ENCODE results near the gene SLC11A1.

The SLC11A1 gene

DNA sequence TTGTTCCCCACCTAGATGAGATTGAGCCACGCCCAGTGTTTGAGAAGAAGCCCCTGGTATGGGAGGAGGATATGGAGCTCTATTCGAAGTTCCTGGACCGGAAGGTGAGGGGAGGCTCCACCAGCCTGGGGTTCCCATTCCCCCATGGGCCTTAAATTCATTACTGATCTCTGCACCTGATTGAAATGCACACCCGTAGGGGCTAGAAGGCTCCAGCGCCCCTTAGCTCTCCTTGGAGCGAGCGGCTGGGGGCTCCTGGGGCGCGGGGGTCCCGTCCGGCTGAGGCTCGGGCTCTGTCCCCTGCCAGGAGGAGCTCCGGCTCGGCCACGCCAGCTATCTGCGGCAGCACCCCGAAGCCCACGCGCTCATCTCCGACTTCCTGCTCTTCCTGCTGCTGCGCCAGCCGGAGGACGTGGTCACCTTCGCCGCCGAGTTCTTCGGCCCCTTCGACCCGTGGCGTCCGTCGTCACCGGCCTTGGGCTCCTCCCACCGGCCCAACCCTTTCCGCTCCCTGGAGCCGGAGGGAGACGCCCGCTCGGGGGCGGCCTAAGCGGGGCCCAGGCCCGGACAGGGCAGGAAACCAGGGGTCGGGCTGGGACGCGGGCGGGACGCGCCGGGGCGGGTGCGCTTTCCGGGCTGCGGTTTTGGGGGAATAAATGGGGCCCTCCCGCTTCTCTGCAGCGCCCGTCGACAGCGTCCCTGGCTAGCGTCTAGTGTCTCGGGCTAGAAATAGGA lies 14.5 kb upstream of the SLC11A1 start:
- DNase-seq, result peak; percentile 88

DNA sequence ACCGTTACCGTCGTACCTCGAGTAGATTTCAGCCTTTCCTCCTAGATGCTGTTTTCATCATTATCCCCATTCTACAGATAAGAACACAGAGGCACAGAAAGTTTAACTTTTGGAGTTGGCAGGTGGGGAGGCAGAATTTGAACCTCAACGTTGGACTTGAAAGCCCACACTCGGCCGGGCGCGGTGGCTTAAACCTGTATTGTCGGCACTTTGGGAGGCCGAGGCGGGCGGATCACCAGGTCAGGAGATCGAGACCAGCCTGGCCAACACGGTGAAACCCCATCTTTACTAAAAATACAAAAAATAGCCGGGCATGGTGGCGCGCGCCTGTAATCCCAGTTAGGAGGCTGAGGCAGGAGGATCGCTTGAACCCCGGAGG lies 13.9 kb upstream of the SLC11A1 start:
- no peak for DNase-seq

GRCh38 chr2:218368621-218369153 lies 13.4 kb upstream of the SLC11A1 start:
- peak; percentile 49 for DNase-seq

- DNase-seq, result no peak
These were observed 12.7 kb upstream of the SLC11A1 start for GRCh38 chr2:218369330-218369729.

DNA sequence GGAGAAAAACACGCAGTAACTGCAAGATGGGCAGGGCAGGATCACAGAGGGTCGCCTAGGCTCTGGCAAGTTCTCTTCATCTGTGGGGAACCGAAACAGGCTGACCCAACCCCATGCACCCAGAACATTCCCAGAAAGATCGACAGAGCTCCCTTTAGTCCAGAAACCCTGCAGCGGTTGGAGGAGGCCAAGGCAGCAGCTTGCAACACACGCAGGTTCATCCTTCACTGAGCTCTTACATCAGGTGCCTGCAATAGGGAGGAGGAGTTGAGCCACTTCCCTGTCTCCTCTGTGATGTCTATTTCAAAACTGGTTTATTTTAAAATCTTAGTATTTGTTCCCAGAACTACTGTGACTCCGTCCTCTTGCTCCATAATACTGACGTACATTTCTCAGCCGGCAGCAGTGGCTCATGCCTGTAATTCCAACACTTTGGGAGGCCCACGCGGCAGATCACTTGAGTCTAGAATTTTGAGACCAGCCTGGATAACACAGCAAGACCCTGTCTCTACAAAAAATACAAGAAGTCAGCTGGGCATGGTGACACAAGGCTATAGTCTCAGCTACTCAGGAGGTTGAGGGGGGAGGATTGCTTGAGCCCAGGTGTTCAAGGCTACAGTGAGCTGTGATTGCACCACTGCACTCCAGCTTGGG lies 11.5 kb upstream of the SLC11A1 start:
- no peak for DNase-seq

DNA sequence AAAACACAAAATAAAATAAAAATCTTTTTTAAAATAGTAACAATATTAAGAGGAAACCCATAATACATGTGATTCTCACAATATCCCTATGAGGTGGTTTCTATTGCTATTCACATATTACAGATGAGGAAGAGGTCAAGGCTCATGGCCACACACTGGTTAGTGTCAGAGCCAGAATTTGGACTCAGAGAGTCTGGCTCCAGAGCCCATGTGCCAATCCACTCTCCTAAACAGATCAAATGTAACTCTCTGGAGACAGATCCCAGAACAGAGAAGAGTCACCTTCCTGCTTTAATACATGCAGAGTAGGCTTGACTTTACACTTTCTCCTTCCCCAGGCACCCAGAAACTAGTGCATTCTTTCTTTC lies 10.1 kb upstream of the SLC11A1 start:
- DNase-seq, result no peak

- DNase-seq, result no peak
These were observed 7.3 kb upstream of the SLC11A1 start for GRCh38 chr2:218374795-218375194.

DNA sequence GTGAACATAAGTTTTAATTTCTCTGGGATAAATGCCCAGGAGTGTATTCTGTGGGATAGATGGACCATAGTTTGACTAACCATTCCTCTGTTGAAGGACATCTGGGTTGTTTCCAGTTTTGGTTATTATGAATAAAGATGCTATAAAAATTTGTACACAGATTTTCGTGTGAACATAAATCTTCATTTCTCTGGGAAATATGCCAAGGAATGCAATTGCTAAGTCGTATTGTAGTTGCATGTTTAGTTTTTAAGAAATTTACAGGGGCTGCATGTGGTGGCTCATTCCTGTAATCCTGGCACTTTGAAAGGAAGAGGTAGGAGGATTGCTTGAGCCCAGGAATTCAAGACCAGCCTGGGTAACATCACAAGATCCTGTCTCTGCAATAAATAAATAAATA lies 6.9 kb upstream of the SLC11A1 start:
- DNase-seq, result no peak

- no peak for DNase-seq
These were observed 4.0 kb upstream of the SLC11A1 start for GRCh38 chr2:218378053-218378452.

GRCh38 chr2:218382785-218383184 lies 712 bp downstream of the SLC11A1 start:
- DNase-seq, result no peak

DNA sequence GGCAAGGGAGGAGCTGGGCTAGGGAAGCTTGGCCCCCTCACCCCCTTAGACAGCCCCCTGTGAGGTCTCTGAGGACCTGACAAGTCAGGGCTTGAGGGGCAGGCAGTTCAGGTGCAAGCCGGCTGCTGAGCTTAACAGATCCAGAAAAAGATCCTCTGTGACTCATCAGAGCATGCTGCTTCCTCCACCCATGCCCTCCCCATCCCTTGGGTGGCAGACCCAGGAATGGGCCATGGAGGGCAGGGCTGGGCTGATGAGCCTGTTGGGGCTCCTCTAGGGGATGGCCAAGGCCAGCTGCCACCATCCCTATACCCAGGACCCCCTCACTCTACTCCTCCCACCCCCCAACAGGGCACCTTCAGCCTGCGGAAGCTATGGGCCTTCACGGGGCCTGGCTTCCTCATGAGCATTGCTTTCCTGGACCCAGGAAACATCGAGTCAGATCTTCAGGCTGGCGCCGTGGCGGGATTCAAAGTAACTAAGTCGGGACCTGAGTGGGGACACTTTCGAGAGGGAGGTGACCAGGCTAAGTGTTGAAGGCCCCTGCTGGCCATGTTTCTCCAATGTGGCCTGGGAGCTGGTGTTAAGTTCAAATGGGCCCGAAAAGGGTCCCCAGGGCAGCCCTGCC lies 1.9 kb downstream of the SLC11A1 start:
- DNase-seq, result no peak

DNA sequence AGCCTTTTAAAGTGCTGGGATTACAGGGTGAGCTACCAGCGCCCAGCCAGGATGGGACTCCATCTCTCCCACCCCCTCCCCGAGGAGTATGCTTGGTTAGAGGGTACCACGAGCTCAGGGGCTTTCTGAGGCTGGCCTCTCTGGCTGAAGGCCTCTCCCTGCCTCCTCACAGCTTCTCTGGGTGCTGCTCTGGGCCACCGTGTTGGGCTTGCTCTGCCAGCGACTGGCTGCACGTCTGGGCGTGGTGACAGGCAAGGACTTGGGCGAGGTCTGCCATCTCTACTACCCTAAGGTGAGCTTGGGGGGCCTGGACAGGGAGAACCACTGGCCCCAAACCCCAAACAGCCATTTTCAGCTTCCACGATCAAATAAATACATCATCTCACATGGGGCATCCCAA lies 2.9 kb downstream of the SLC11A1 start:
- no peak for DNase-seq

GRCh38 chr2:218386505-218387368 lies 4.7 kb downstream of the SLC11A1 start:
- no peak for DNase-seq

DNA sequence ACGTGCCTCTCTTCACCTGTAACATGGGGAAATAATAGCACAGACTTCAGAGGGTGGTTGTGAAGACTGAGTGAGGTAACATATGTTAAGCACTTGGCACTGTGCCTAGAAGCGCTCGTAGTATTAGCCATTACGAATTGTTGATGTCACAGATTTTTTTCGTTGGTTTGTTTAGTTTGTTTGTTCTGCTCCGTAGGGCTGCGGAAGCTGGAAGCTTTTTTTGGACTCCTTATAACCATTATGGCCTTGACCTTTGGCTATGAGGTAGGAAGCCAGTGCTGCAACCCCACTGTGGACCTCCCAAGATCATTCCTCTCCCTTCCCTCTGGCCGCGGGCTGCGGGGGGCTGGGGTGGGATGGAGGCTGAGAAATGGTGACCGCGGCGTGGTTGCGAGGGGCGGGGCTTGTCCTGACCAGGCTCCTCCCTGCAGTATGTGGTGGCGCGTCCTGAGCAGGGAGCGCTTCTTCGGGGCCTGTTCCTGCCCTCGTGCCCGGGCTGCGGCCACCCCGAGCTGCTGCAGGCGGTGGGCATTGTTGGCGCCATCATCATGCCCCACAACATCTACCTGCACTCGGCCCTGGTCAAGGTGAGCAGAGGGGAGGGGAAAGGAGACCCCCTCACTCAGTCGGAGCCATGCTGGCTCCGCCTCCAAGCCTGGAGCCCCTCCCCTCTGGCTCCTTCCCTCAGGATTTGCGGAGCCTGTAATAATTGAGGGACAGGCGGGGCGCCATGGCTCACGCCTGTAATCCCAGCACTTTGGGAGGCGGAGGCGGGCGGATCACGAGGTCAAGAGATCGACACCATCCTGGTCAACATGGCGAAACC lies 5.5 kb downstream of the SLC11A1 start:
- peak; percentile 51 for DNase-seq

GRCh38 chr2:218389333-218390150 lies 7.5 kb downstream of the SLC11A1 start:
- DNase-seq, result no peak

GRCh38 chr2:218391202-218391601 lies 9.1 kb downstream of the SLC11A1 start:
- no peak for DNase-seq

GRCh38 chr2:218392459-218392858 lies 10.4 kb downstream of the SLC11A1 start:
- DNase-seq, result no peak

DNA sequence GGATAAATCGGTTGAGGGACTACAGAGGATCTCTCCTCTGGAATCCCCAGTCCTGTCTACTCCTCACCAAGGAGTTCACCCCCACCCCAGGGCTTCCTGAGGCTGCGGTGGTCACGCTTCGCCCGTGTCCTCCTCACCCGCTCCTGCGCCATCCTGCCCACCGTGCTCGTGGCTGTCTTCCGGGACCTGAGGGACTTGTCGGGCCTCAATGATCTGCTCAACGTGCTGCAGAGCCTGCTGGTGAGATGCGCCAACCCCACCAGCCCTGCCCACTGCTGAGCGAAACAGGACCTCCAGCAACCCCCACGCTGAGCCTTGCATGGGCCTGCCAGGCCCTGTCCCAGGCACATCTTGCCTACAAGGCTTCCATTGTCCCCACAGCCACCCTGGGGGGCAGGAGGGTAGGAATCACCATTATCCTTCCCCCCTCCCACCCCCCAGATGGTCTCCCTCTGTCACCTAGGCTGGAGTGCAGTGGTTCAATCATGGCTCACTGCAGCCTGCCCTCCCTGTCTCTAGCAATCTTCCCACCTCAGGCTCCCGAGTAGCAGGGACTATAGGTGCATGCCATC lies 10.9 kb downstream of the SLC11A1 start:
- no peak for DNase-seq

- peak; percentile 92 for DNase-seq
These were observed 11.7 kb downstream of the SLC11A1 start for GRCh38 chr2:218393750-218394290.

DNA sequence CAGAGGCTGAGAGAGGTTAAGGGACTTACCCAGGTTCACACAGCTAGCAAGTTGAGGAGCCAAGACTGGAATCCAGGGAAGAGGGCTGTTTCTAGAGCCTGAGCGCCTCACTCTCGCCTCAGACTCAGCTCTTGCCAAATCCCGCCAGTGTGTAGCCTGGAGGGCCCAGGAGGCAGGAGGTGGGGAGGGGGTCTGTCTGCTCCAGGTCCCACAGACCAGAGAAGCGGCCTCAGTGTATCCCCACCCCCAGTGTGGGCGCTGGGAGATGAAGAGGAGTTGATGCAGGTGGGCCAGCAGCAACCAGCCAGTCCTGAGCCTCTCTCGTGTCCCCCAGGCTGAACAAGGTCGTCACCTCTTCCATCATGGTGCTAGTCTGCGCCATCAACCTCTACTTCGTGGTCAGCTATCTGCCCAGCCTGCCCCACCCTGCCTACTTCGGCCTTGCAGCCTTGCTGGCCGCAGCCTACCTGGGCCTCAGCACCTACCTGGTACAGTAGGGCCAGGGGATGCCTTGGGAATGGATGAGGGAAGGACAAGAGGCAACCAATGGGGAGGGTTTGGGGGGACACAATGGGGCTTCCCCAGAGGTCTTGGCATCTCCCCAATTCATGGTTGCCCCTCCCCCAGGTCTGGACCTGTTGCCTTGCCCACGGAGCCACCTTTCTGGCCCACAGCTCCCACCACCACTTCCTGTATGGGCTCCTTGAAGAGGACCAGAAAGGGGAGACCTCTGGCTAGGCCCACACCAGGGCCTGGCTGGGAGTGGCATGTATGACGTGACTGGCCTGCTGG lies 12.4 kb downstream of the SLC11A1 start:
- DNase-seq, result peak; percentile 75
